Spleen (tissue), 3 donors: ENCODE results near the gene DAPK3.

Source experiments
- POLR2A ChIP-seq, 3 donors: fragments of 450-650 bp; IDR thresholded peaks; one replicate each; pipeline ENCODE4 v1.5.1; 2017; ENCODE audit warnings: antibody characterized with exemption in 3 of 3, mild to moderate bottlenecking in 1 of 3
- POLR2AphosphoS5 ChIP-seq, 3 donors: sonication (generic); formaldehyde crosslinking; IDR thresholded peaks; one replicate each; pipeline ENCODE4 v1.5.1; 2017; ENCODE audit warnings: antibody characterized with exemption in 3 of 3

DNA sequence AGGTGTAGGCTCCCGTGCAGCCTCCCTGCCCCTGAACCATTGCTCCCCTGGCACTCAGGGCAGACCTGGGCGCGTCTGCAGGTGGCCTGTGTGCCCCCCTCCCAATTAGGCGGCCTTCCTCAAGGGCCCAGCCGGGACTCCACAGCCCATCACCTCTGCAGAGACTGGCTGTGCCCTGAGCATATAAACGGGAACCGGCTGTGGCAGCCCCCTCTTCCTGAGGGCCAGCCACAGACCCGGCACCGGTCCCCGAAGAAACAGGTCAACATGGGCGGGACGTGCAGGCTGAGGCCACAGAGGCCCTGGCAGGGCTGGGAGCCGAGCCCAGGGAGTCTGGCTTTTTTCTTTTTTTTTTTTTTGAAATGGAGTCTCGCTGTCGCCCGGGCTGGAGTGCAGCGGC, 48.7 kb upstream of the DAPK3 start:
- TF ChIP-seq POLR2AphosphoS5 (IDR thresholded peaks at IDR 0.05) (peak in 1 of 3 donors; percentile 41), POLR2A (IDR thresholded peaks at IDR 0.05) (no peak)
